NCI-H2081 (cell line): Measurements from ENCODE around the gene FBXL15.
A peak's percentile ranks its signal among the peaks of the same experiment; 100 is the strongest.

Source experiments
- DNase-seq, 2 experiments: peaks; one replicate each; lab custom pipeline; 2025; lab: John Stamatoyannopoulos, UW

Gene FBXL15

DNA sequence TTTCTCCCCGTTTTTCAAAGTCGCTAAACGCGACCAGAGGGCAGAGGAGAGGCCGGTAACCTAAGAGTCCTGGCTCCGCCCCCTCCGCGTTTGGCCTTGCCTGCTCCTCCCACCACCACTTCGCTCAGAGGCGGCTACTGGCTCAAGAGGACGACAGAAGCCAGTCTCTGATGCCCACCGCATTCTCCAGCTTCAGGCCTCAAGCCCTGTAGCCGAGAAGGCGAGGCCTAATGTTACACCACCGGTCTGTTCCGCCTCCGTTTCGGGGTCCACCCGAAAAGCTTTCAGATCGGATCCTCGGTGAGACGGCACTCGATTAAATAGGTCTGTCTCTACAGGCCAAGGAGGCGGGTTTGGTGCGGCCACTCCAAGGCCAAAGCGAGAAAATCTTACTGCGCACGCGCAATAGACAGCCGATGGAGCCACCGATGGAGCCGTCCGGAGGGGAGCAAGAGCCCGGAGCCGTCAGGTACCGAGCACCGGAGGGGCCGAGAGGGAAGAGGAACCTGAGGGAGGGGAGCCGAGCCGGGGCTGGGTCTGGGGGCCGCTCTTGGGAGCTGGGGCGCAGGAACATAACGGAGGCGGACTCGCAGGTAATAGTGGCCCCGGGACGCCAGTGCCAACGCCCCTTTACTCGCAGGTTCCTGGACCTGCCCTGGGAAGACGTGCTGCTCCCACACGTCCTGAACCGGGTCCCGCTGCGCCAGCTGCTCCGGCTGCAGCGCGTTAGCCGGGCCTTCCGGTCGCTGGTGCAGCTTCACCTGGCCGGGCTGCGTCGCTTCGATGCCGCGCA is at the start of gene FBXL15:
TSS of gene FBXL15 (plus strand) at position 123 of the 793 bp plus-strand sequence. CDS start at position 417, 294 bp downstream.
- peak; percentile 93 to 94 for DNase-seq

GRCh38 chr10:102371295-102371694 is 49.3 kb upstream of the FBXL15 start:
- DNase-seq, result no peak

DNA sequence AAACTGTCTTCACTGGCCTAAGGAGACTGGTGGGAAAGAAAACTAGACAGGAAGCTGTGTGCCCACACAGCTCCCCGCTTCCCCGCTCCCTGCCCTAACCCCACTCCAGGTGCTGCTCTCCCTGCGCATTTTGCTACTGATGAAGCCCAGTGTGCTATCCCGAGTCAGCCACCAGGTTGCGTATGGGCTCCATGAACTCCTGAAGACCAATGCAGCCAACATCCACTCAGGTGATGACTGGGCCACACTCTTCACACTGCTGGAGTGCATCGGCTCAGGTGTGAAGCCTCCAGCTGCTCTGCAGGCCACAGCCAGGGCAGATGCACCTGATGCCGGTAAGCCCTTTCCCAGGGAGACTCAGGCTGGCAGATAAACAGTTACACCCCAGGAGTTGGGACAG is 45.4 kb upstream of the FBXL15 start:
- DNase-seq, result no peak

DNA sequence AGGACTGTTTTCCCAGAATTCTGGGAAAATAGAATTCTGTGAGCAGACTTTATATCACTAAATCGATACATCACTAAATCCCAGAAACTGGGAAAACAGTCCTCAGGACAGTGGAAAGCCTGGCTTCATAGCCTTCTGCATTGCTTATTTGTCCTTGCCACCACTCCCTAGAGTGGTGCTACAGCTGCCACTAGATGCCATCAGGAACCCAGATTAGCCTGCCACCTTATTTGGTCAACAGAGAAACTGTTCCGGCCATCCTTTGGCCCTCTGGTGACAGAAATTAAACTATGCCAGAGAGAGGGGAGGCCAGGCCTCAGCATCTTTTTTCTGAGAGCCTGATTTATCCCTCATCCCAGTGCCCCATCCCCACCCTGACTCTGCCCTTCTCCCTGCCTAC is 44.8 kb upstream of the FBXL15 start:
- no peak for DNase-seq

GRCh38 chr10:102376901-102377300 is 43.7 kb upstream of the FBXL15 start:
- no peak for DNase-seq

GRCh38 chr10:102379383-102379782 is 41.3 kb upstream of the FBXL15 start:
- no peak for DNase-seq

- DNase-seq, result no peak
Measured at GRCh38 chr10:102381983-102382382, 38.7 kb upstream of the FBXL15 start.

GRCh38 chr10:102382871-102383270 is 37.8 kb upstream of the FBXL15 start:
- DNase-seq, result no peak

GRCh38 chr10:102384053-102384452 is 36.6 kb upstream of the FBXL15 start:
- DNase-seq, result no peak

DNA sequence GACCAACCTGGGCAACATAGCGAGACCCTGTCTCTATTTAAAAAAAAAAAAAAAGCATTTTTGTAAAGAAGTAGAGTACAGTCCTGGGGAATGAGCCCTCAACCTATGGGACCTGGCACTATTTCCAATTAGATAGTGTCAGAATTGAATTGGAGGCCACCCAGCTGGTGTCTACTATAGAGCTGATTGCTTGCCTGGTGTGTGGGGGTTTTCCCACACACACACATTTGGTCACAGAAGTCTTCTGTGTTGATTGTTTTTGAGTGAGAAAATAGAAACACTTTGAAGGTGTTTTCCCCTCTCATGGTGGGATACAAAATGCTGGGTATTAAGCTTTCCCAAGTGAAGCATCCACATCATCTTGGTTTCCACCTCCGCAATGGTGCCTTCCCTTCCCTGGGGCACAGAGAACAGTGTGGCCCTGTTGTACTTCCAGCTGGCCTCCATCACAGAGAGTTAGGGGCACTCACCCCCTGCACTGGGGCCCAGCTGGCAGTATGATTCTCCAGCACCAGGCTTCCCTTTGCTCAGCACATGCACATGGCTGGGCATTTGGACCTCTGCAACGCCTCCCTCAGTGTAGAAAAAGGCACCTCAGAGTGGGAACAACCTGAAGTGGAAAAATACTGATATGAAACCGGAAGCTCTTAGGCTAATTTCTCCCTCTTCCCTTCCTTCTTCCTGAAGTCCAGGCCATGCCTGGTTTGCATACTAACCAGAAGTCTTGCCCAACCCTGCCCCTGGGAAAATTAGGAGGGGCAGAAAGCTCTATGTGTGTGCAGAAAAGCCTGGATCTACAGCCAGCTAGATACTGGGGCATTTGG is 35.8 kb upstream of the FBXL15 start:
- DNase-seq, result no peak

- no peak for DNase-seq
Measured at GRCh38 chr10:102389894-102390293, 30.7 kb upstream of the FBXL15 start.

GRCh38 chr10:102392306-102392705 is 28.3 kb upstream of the FBXL15 start:
- DNase-seq, result no peak

GRCh38 chr10:102393411-102394078 is 27.1 kb upstream of the FBXL15 start:
- DNase-seq, result peak in 1 of 2 experiments; percentile 54

- peak; percentile 49 to 57 for DNase-seq
Measured at GRCh38 chr10:102394079-102394800, 26.4 kb upstream of the FBXL15 start.

GRCh38 chr10:102394801-102395399 is 25.7 kb upstream of the FBXL15 start:
- DNase-seq, result no peak

GRCh38 chr10:102395400-102396316 is 25.0 kb upstream of the FBXL15 start, which contains the start of gene NFKB2:
NFKB2 (plus strand) TSS chr10:102395705; CDS start chr10:102395960, 255 bp downstream.
- peak; percentile 25 to 45 for DNase-seq

DNA sequence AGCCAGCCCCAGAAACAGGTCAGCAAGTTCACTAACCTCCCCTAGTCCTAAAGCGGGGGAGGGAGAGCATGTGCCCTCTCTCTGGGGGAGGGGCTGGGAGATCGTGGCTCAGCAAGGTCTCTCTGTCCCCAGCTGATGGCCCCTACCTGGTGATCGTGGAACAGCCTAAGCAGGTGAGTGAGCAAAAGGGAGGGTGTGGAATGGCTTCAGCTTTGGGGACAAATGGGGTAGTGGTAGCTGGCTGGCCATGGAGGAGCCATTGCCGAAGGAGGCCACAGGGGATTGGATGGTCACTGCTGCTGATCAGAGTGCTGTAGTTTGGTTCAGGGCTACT is 24.4 kb upstream of the FBXL15 start:
- no peak for DNase-seq

DNA sequence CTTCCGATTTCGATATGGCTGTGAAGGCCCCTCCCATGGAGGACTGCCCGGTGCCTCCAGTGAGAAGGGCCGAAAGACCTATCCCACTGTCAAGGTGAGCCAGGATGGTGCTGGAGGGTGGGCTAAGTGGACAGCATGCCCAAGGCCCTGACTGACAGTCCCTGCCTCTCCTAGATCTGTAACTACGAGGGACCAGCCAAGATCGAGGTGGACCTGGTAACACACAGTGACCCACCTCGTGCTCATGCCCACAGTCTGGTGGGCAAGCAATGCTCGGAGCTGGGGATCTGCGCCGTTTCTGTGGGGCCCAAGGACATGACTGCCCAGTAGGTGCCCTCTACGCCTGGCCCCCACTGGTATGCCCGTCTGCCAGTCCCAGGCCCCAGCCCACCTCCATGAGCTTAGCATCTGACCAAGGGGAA is 23.9 kb upstream of the FBXL15 start:
- DNase-seq, result no peak

DNA sequence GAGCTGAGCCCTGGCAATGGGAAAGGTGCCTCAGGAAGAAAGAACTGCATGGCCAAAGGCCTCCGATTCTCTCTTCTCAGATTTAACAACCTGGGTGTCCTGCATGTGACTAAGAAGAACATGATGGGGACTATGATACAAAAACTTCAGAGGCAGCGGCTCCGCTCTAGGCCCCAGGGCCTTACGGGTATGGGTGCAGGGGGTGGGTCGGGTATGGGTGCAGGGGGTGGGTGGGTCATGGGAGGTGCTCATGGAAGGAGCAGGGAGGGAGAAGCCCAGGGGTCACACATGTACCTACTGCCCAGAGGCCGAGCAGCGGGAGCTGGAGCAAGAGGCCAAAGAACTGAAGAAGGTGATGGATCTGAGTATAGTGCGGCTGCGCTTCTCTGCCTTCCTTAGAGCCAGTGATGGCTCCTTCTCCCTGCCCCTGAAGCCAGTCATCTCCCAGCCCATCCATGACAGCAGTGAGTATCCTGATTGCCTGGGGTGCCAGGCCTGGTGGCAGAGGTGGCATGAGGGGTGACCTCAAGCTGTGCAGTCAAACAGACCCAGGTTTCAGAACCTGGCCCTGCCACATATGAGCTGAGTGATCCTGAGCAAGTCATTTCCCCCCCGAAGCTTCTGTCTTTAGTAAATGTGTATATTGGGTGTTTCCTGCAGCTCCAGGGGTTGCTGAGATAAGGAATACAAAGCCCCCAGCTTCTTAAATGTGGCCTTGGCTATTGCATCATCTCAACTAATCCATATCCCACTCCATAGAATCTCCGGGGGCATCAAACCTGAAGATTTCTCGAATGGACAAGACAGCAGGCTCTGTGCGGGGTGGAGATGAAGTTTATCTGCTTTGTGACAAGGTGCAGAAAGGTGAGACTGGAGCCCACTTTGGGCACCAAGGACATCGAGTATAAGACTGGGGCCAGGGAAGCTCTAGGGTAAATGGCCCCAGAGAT is 23.1 kb upstream of the FBXL15 start:
- no peak for DNase-seq
